Fibroblast of skin of left quadriceps (primary cell): ENCODE measurements around the gene RAB3B.
"Not testable (repeated sequence)": the region's sequence is repeated elsewhere in the genome, so short reads cannot be mapped to it uniquely, and the experiment has no call there.

ENCODE experiments used
- DNase-seq, 2 experiments: peaks; one replicate each; pipeline ENCODE4 v3.0.0-alpha.2; 2013; ENCODE audit warnings: low read depth in 2 of 2

RAB3B gene

GRCh38 chr1:51873270-51873669, 117.2 kb downstream of the RAB3B start:
- DNase-seq, result not testable (repeated sequence)

GRCh38 chr1:51871351-51871975, 119.0 kb downstream of the RAB3B start:
- no peak for DNase-seq

GRCh38 chr1:51870603-51871350, 119.7 kb downstream of the RAB3B start:
- DNase-seq, result no peak

DNA sequence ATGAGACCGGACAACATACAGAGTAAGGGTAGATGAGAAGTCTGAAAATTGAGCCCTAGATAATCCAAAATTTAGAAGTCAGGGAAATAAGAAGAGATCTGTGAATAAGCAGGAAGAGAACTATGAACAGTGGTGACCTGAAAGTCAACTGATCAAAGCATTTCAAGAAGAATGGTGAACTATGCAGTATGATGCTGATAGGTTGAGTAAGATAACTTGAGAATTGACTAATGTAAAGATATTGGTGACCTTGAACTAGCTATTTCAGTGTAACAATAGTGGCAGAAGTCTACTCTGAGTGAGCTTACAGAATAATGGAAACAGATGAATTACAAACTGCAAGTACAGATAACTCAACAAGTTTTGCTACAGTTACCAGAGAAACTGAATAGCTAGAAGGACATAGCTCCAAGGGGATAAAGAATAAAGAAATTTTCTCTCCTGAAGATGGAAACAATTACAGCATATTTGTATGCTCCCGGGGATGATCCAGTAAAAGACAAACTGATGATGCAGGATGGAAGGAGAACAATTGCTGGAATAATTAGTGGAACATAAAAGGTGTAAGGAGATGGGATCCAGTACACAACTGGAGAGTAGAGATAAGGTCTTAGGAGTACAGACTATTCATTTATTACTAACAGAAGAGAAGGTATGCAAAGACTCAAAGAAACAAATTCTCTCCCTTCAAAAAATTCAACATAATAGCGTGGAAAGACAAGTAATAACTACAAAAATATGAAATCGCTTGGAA, 122.8 kb downstream of the RAB3B start:
- DNase-seq, result no peak

- no peak for DNase-seq
Measured at GRCh38 chr1:51863384-51863783, 127.1 kb downstream of the RAB3B start.

DNA sequence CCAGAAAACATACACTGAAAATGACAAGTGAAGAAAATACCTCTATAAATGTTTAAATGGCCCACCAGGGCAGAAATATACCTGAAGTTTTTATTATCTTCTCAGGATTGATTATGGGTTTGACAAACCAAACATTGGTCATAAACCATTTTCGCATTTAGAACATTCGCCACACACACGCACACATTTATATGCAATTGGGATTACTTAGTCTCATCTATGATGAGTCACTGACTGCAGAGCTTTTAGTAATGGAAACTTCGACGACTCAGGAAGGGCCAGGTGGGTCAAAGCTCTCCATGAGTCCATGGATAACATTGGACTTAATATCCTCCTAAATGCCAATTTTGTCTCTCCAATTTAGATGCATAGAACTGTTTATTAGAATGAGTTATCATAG, 128.8 kb downstream of the RAB3B start:
- no peak for DNase-seq

DNA sequence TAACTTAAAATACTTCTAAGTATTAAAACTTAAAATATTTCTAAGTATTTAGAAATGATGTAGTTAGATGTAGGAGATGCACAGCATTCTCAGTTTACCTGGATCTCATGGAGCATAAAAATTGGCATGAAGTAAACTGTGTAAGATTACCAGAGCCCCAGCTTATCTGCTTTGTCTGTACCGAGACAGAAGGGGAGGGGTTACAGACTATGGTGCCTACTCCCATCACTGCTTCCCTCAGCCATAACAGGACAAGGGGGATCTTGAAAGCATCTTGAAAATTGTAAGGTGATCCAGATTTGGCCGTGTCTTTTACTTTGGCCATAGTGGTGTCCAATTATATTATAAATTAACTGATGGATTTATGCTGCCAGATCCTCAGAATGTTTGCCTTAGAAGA, 130.8 kb downstream of the RAB3B start:
- DNase-seq, result no peak

DNA sequence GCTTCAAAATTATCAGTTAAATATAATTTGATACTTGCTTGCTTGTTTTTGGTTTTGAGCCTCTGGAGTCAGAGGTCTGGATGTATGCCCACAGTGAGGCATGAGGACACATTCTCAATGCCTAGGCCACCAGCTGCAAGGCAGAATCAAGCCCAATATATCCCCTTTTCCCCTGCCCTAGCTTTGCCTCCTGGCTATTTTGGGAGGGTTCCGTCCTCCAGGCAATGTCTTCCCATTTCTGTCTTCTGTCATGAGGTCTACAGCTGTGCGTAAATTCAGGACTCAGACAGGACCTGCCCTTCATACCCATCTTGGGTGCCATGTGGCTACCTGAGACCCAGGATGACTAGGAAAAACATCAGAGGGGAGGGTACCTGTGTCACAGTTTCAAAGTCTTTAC, 131.2 kb downstream of the RAB3B start:
- DNase-seq, result no peak

GRCh38 chr1:51858892-51859291, 131.6 kb downstream of the RAB3B start:
- no peak for DNase-seq
